Stomach smooth muscle (tissue), 2 donors: ENCODE measurements around the gene KIF18B.

Source experiments
- H3K27ac ChIP-seq: one replicate; pipeline ENCODE4 v1.7.0; 2013; ENCODE audit warnings: mild to moderate bottlenecking, low read length, inconsistent platforms
- H3K27me3 ChIP-seq, 2 donors: one replicate each; pipeline ENCODE4 v1.7.0; 2013; ENCODE audit warnings: low read length in 2 of 2; ENCODE audit not compliant: insufficient read depth in 2 of 2, control insufficient read depth in 1 of 2
- H3K36me3 ChIP-seq, 2 donors: one replicate each; pipeline ENCODE4 v1.7.0; 2013; ENCODE audit warnings: low read length in 2 of 2; ENCODE audit not compliant: control insufficient read depth in 2 of 2, insufficient read depth in 2 of 2
- H3K4me1 ChIP-seq: one replicate; pipeline ENCODE4 v1.7.0; 2013; ENCODE audit warnings: low read length; ENCODE audit not compliant: control insufficient read depth, insufficient read depth
- H3K4me3 ChIP-seq, 2 donors: one replicate each; pipeline ENCODE4 v1.7.0; 2013; ENCODE audit warnings: low read length in 2 of 2
- H3K9ac ChIP-seq, 2 donors: one replicate each; pipeline ENCODE4 v1.7.0; 2013; ENCODE audit warnings: low read length in 2 of 2, mild to moderate bottlenecking in 1 of 2
- H3K9me3 ChIP-seq, 2 donors: one replicate each; pipeline ENCODE4 v1.7.0; 2013; ENCODE audit warnings: low read length in 2 of 2; ENCODE audit not compliant: control insufficient read depth in 2 of 2
- donor health status: healthy.
- donor health status: Pancreatic carcinoma.

The KIF18B gene

DNA sequence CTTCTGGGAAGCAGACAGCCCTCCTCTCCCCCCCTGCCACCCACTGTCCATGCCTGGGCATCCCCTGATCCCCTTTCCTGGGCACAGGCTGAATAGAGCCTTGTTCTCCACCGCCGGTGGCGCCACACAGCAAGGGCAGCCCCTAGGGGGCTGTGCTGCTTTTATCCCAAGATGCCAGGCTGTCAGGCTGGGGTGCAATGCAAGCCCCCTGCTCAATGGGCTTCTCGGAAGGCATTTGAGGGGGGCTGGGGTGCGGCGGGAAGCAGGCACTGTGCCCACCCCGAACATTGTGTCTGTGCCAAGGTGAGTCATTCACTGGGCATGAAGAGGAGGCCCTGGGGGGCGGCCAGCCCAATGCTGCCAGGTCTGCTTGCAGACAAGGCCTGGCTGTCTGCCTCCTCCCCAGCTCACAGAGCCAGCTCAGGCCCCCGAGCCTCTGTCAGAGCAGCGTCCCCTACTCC lies 30.8 kb downstream of the KIF18B start:
- H3K4me3 ChIP-seq, result no peak overlapping the region
- no peaks in the 10 kb centered on the region for H3K9me3 ChIP-seq
- H3K4me1 ChIP-seq, result peaks cover 28% of the 10 kb centered on the region
- H3K9ac ChIP-seq, result peak overlapping the region in 1 of 2 donors; percentile 26
- peaks cover 0 to 2% of the 10 kb centered on the region in 2 donors for H3K27me3 ChIP-seq
- peak overlapping the region; percentile 71 for H3K27ac ChIP-seq
- H3K36me3 ChIP-seq, result no peaks in the 10 kb centered on the region

DNA sequence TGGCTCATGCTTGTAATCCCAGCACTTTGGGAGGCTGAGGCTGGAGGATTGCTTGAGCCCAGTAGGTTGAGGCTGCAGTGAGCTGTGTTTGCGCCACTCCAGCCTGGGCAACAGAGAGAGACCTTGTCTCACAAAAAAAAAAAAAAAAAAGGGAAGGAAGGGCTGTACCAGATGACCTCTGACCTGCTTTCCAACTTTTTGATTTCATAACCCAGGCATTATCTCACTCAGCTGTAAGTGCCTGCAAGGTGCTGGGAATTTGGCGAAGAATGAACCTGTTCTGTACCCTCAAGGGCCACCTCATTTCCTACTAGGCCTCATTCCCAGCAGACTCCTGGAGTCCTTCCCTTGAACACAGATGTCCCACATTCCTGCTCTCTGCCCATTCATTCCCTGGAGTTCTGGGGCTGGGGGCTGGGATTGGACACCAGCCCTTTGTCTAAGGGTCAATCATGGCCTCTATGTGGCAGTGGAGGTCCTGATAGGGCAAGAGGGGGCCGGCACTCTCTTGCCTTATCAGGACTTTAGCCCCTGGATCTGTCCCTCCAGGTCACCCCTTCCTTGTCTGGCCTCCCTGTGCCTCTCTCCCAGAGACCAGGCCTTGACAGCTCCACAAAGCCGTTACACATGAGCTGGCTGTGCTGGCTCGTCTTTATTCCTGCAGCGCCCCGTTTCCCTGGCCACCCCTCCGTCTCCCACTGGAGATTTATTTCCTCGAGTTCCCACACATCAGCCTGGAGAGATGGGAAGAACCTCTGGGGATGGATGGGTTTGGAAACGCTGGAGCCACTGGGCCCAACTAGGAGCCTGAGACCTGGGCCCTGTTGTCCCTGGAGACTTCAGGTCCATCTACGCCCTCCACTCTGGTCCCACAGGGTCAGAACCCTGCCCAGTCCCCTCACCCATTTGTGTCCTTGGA lies 31.5 kb downstream of the KIF18B start:
- no peaks in the 10 kb centered on the region for H3K36me3 ChIP-seq
- H3K27me3 ChIP-seq, result peaks cover 2 to 4% of the 10 kb centered on the region in 2 donors
- peak overlapping the region; percentile 71 for H3K27ac ChIP-seq
- no peaks in the 10 kb centered on the region for H3K9me3 ChIP-seq
- H3K9ac ChIP-seq, result peak overlapping the region; percentile 21 to 26
- H3K4me3 ChIP-seq, result no peak overlapping the region
- H3K4me1 ChIP-seq, result peaks cover 35% of the 10 kb centered on the region

DNA sequence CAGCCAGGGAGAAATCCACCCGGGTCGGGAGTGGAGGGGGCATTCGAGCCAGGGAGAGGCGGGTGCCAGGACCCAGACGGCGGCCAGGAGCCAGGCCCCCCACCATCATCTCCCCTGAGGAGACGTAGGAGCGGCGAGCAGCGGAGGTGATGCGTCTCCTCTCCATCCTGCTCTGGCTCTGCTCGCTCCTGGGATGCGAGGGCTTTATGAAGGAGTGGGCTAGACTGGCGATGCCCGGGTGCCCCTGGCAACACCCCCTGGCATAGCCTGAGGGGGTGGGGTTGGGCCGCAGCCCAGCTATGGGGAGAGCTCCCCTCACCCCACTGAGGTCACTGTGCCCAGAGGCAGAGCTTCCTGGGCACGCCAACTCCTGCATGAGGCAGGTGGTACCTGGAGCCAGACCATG lies 32.2 kb downstream of the KIF18B start, which contains the start of gene GFAP:
Gene GFAP, minus strand, starts transcription at position 180 of the 406 bp plus-strand sequence. Its CDS starts 14 bp downstream, at position 166.
- H3K9me3 ChIP-seq, result no peaks in the 10 kb centered on the region
- H3K4me1 ChIP-seq, result peaks cover 36% of the 10 kb centered on the region
- peaks cover 4 to 5% of the 10 kb centered on the region in 2 donors for H3K27me3 ChIP-seq
- peak within 1 kb of the TSS; percentile 21 to 26 for H3K9ac ChIP-seq
- peak within 1 kb of the TSS; percentile 71 for H3K27ac ChIP-seq
- no peak within 1 kb of the TSS for H3K4me3 ChIP-seq
- no peaks in the 10 kb centered on the region for H3K36me3 ChIP-seq

DNA sequence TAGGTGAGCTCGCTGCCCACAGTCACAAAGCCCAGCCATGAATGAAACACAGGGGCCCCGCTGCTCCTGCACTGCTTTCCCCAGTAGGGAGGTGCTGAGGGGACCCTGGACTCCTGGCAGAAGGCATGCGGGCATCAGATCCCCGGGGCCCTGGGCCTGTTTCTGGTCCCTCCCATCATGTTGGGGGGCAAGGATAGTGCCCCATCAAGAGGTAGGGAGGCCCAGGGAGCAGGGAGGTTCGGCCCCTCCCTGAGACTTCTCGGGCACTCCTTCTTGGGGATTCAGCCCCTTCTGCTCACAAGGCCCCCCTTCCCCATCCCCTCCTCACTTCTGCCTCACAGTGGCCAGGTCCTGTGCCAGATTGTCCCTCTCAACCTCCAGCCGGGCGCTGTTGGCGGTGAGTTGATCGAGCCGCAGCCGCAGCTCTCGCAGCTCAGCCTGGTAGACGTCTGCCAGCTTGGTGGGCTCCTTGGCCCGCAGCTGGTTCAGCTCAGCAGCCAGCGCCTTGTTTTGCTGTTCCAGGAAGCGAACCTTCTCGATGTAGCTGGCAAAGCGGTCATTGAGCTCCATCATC lies 32.8 kb downstream of the KIF18B start:
- H3K27ac ChIP-seq, result no peak overlapping the region

DNA sequence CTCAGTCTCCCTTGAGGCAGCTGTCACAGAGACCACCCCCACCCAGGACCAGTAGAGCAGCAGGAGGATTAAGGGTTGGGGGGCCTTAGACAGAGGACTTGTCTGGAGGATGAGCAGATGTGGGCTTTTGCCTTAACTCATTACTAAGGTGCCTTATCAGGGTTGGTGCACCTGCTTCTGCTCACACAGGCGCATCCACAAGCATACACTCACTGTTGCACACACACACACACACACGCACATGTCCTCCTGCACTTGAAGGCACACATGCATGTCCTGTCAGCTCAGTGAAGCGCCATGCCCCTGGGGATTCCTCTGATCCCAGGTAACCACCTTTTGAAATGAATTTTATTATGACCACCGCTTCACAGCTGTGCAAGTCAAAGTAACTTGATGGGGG lies 33.4 kb downstream of the KIF18B start:
- Histone ChIP-seq H3K27ac (no peak overlapping the region), H3K9me3 (no peaks in the 10 kb centered on the region), H3K36me3 (no peaks in the 10 kb centered on the region), H3K27me3 (peaks cover 4 to 5% of the 10 kb centered on the region in 2 donors), H3K9ac (no peak overlapping the region), H3K4me1 (peaks cover 35% of the 10 kb centered on the region), H3K4me3 (no peak overlapping the region)

More for the DNA sequence above, 32.8 kb downstream of the KIF18B start:
- H3K9me3 ChIP-seq, result no peaks in the 10 kb centered on the region
- no peaks in the 10 kb centered on the region for H3K36me3 ChIP-seq
- peaks cover 32% of the 10 kb centered on the region for H3K4me1 ChIP-seq
- no peak overlapping the region for H3K4me3 ChIP-seq
- H3K9ac ChIP-seq, result no peak overlapping the region
- peaks cover 4 to 5% of the 10 kb centered on the region in 2 donors for H3K27me3 ChIP-seq

DNA sequence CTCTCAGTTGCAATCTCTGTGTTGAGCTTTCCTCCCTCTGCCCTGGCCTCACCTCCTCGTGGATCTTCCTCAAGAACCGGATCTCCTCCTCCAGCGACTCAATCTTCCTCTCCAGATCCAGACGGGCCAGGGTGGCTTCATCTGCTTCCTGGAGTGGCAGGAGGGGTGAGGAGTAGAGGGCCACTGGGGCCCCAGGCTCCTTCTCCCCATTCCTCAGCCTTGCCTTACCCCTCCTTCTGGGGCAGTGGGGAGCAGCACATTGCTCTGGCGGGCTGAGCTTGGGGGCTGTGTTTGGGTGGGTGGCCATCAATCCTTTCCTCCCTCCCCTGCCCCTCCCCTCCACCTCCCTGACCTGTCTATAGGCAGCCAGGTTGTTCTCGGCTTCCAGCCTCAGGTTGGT lies 33.9 kb downstream of the KIF18B start:
- H3K9ac ChIP-seq, result no peak overlapping the region
- H3K27me3 ChIP-seq, result peaks cover 4 to 5% of the 10 kb centered on the region in 2 donors
- H3K4me3 ChIP-seq, result no peak overlapping the region
- no peaks in the 10 kb centered on the region for H3K36me3 ChIP-seq
- H3K9me3 ChIP-seq, result no peaks in the 10 kb centered on the region
- no peak overlapping the region for H3K27ac ChIP-seq
- H3K4me1 ChIP-seq, result peaks cover 35% of the 10 kb centered on the region

DNA sequence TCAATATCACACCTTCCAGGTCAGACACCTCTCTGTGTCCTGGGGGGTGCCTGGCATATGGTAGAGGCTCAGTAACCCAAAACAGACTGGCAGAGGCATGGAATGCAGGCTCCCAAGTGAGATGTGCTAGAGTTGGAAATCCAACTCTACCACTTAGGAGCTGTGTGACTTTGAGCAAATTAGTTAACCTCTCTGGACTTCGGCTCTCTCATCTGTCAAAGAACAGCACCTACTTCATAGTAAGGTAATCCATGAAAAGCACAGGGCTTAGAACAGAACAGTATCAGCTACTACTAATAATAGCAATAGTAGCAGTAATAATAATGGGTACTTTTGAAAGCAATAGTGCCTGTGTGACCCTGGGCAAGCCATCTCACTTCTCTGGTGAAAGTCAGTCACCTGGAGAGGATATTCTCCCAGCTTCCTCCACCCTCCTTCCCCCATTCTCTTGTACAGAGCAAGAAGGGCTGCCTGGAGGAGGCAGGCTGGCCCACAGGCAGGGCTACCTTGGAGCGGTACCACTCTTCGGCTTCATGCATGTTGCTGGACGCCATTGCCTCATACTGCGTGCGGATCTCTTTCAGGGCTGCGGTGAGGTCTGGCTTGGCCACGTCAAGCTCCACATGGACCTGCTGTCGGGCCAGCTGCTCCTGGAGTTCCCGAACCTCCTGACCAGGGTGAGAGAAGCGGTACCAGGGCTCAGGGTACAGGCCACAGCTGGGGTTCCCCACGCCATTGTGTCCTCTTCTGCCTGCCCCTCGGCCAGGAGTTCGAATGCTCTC lies 34.6 kb downstream of the KIF18B start:
- Histone ChIP-seq H3K27ac (no peak overlapping the region), H3K36me3 (no peaks in the 10 kb centered on the region), H3K9ac (no peak overlapping the region), H3K4me1 (peaks cover 35% of the 10 kb centered on the region), H3K4me3 (no peak overlapping the region), H3K9me3 (no peaks in the 10 kb centered on the region), H3K27me3 (peaks cover 4 to 5% of the 10 kb centered on the region in 2 donors)

DNA sequence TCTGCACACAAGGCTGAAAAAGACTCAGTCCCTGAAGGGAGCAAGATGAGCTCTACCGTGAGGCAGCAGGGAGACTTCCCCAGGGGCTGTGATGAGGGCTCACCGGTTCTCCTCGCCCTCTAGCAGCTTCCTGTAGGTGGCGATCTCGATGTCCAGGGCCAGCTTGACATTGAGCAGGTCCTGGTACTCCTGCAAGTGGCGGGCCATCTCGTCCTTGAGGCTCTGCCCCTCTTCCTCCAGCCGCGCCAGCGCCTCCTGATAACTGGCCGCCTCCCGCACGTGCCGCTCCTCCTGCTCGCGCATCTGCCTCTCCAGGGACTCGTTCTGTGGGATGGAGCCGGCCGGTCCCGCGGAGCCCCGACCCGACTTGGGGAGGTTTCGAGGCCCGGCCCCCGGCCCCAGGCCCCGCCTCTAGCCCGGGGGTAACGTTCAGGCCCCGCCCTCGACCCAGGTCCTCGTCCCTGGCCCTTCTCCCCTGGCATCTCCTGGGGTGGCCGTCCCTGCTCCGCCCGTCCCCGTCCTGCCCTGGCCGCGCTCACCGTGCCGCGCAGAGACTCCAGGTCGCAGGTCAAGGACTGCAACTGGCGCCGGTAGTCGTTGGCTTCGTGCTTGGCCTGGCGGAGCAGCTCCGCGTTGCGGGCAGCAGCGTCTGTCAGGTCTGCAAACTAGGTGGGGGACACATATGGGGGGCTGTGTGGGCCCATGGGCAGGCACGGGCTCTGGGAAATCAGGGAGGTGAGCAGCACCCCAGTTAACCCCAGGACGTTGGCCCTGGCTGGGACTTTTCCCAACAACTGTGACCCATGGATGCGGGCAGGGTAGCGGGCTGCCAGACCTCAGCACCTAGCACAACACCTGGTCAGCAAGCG lies 36.2 kb downstream of the KIF18B start:
- Histone ChIP-seq H3K9ac (peak overlapping the region in 1 of 2 donors; percentile 35), H3K4me3 (peak overlapping the region; percentile 8 to 52)

DNA sequence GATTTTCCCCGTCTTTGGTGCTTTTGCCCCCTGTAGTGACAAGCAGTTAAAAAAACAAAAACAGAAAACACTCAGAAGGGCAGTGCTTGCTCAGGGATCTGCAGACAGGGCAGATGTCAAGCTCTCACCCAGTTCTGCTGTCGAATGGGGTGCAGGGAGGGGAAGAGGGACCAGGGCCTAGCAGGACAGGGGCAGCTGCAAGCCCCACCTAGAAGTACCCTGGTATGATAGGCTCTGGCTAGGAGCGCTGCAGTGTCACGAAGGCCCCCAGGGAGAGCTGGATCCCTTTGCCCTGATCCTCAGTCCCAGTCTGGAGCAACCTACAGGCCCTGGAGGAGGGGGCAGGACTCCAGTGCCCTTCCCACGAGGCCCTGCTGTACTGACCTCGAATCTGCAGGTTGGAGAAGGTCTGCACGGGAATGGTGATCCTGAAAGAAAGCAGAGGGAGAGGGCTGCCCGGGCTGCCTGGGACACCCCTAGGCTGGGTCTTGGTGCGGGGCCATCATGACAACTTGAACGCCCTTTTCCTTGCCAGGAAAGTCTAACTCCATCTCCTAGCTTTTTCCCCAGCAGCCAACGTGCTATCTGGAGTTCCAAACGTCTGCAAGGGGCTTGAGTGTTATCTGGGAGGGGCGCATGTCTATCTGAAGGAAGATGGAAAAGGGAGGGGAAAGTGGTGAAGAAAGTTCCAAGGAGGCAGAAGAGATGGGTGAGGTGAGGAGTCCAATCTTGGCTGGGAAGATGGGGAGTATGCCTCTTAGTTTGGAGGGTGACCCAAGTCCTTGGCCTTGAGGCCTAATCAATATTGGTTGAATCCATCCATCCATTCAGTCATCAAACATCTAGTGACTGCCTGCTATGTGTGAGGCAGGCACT lies 37.1 kb downstream of the KIF18B start:
- no peaks in the 10 kb centered on the region for H3K36me3 ChIP-seq
- H3K27ac ChIP-seq, result peak overlapping the region; percentile 49
- peak overlapping the region in 1 of 2 donors; percentile 52 for H3K4me3 ChIP-seq
- H3K9me3 ChIP-seq, result no peaks in the 10 kb centered on the region
- peak overlapping the region in 1 of 2 donors; percentile 35 for H3K9ac ChIP-seq
- peaks cover 16% of the 10 kb centered on the region for H3K4me1 ChIP-seq
- peaks cover 4 to 5% of the 10 kb centered on the region in 2 donors for H3K27me3 ChIP-seq

More for the DNA sequence above, 36.2 kb downstream of the KIF18B start:
- Histone ChIP-seq H3K27me3 (peaks cover 4 to 5% of the 10 kb centered on the region in 2 donors), H3K4me1 (peaks cover 20% of the 10 kb centered on the region), H3K27ac (no peak overlapping the region), H3K9me3 (no peaks in the 10 kb centered on the region), H3K36me3 (no peaks in the 10 kb centered on the region)
